B cell (primary cell): ENCODE measurements around the gene NCKIPSD. TPM values are rescaled to one million over a fixed set of nuclear protein-coding genes. Genes with fewer than 3 reads are reported as not detected.
A peak's percentile ranks its signal among the peaks of the same experiment; 100 is the strongest.

ENCODE experiments used
- ATAC-seq: fragments of 200-7000 bp; cut with Tn5 transposase; one replicate; pipeline ENCODE4 v1.10.0; 2021; ENCODE audit warnings: low read depth, mild to moderate bottlenecking, moderate number of reproducible peaks, moderate library complexity
- CTCF ChIA-PET: fragments of 350-600 bp; sonication (Branson Sonifier 250); formaldehyde crosslinking; loops from one replicate; lab custom pipeline; 2021; ENCODE audit warnings: antibody characterized with exemption, inconsistent platforms; lab: Charles Lee
- POLR2A ChIA-PET: fragments of 350-600 bp; sonication (Branson Sonifier 250); formaldehyde crosslinking; loops from one replicate; lab custom pipeline; 2021; ENCODE audit warnings: antibody characterized with exemption; lab: Charles Lee
- DNase-seq: peaks from one replicate; pipeline ENCODE4 v3.0.0; 2013
- H2AFZ ChIP-seq: 2 replicates; pipeline ENCODE4 v1.6.1; 2012; ENCODE audit warnings: mild to moderate bottlenecking, low read depth, low read length; ENCODE audit not compliant: insufficient read depth, poor library complexity, severe bottlenecking
- H3K27ac ChIP-seq, 2 donors: 1 replicate in 1 of 2; 2 replicates in 1 of 2; pipeline ENCODE4 v1.5.1; 2012 to 2013; ENCODE audit warnings: low read length in 2 of 2, mild to moderate bottlenecking in 2 of 2, moderate library complexity in 1 of 2
- H3K27me3 ChIP-seq, 4 experiments: fragments of 200-600 bp in 1 of 4; sonication (generic) in 1 of 4; replicated peaks in 1 of 4; 1 replicate in 2 of 4; 2 replicates in 2 of 4; pipeline versions ENCODE4 v1.6.1 to v1.7.0; 2013 to 2016; ENCODE audit warnings: low read length in 3 of 4, mild to moderate bottlenecking in 2 of 4, mixed read lengths in 1 of 4, moderate library complexity in 1 of 4; ENCODE audit not compliant: insufficient read depth in 4 of 4, control insufficient read depth in 3 of 4; ENCODE audit errors: control extremely low read depth in 1 of 4
- H3K36me3 ChIP-seq, 2 experiments: replicated peaks in 1 of 2; 1 replicate in 1 of 2; 2 replicates in 1 of 2; pipeline versions ENCODE4 v1.6.1 to v1.7.1; 2013; ENCODE audit warnings: low read length in 1 of 2; ENCODE audit not compliant: insufficient read depth in 2 of 2, control insufficient read depth in 1 of 2; ENCODE audit errors: control extremely low read depth in 1 of 2, extremely low read depth in 1 of 2
- H3K4me1 ChIP-seq, 2 donors: fragments of 200-600 bp in 1 of 2; sonication (generic) in 1 of 2; 1 replicate in 1 of 2; 2 replicates in 1 of 2; pipeline versions ENCODE4 v1.5.1 to v1.6.1; 2013 to 2017; ENCODE audit warnings: low read length in 2 of 2; ENCODE audit not compliant: control insufficient read depth in 2 of 2, insufficient read depth in 2 of 2
- H3K4me2 ChIP-seq: replicated peaks from 2 replicates; pipeline ENCODE3; 2012; ENCODE audit warnings: mild to moderate bottlenecking, low read depth, low read length; ENCODE audit not compliant: poor library complexity, severe bottlenecking
- H3K4me3 ChIP-seq, 5 experiments: fragments of 200-600 bp in 1 of 5; sonication (generic) in 1 of 5; 1 replicate in 3 of 5; 2 replicates in 2 of 5; pipeline versions ENCODE4 v1.5.1 to v1.7.0; 2011 to 2016; ENCODE audit warnings: low read length in 4 of 5, mild to moderate bottlenecking in 4 of 5, low read depth in 2 of 5, control low read depth in 1 of 5, moderate library complexity in 1 of 5; ENCODE audit not compliant: insufficient read depth in 1 of 5; ENCODE audit errors: control extremely low read depth in 1 of 5, extremely low read depth in 1 of 5
- H3K79me2 ChIP-seq: fragments of 200-600 bp; sonication (generic); one replicate; pipeline ENCODE4 v1.6.0; 2016; ENCODE audit warnings: low read length; ENCODE audit not compliant: control insufficient read depth, insufficient read depth
- H3K9ac ChIP-seq: fragments of 200-600 bp; sonication (generic); 2 replicates; pipeline ENCODE4 v1.6.1; 2017; ENCODE audit warnings: mild to moderate bottlenecking, low read length, moderate library complexity
- H3K9me3 ChIP-seq, 3 donors: one replicate each; pipeline versions ENCODE4 v1.6.1 to v1.7.1; 2013; ENCODE audit warnings: low read length in 2 of 3; ENCODE audit not compliant: control insufficient read depth in 2 of 3, insufficient read depth in 1 of 3; ENCODE audit errors: control extremely low read depth in 1 of 3
- H4K20me1 ChIP-seq: 2 replicates; pipeline ENCODE4 v1.6.0; 2012; ENCODE audit warnings: mild to moderate bottlenecking, low read length; ENCODE audit not compliant: insufficient read depth, control insufficient read depth, poor library complexity, severe bottlenecking
- H3K27ac Mint-ChIP-seq: one replicate; pipeline ENCODE4 v1.8.0; 2021; ENCODE audit warnings: mixed read lengths
- H3K27me3 Mint-ChIP-seq: one replicate; pipeline ENCODE4 v1.8.0; 2021; ENCODE audit warnings: mixed read lengths
- H3K4me1 Mint-ChIP-seq: one replicate; pipeline ENCODE4 v1.8.0; 2021; ENCODE audit warnings: mixed read lengths
- H3K4me3 Mint-ChIP-seq: one replicate; pipeline ENCODE4 v1.8.0; 2021; ENCODE audit warnings: mixed read lengths
- H3K9me3 Mint-ChIP-seq: one replicate; pipeline ENCODE4 v1.8.0; 2022; ENCODE audit warnings: mixed read lengths; ENCODE audit not compliant: insufficient read depth
- EZH2 ChIP-seq: IDR thresholded peaks from 2 replicates; pipeline ENCODE4 v1.6.1; 2012; ENCODE audit warnings: borderline replicate concordance, low read depth, mild to moderate bottlenecking, moderate library complexity, low read length; ENCODE audit not compliant: insufficient read depth, poor library complexity, severe bottlenecking
- WGBS: methylation state at CpG from one replicate; pipeline ENCODE4 v1.1.5; 2013; ENCODE audit warnings: missing lambda C conversion rate; ENCODE audit not compliant: insufficient coverage; 5-methylcytosine and 5-hydroxymethylcytosine counted together
- intact Hi-C: fragments of 100-400 bp; cut with micrococcal nuclease; formaldehyde crosslinking; loops from one replicate; pipeline ENCODE4 v1.10.0; 2022
- polyA plus RNA-seq: library from polyadenylated mRNA; depleted of rRNA; stranded (reverse); fragments of >200 nt; gene quantifications from 2 replicates; pipeline ENCODE4 v1.2.3, GENCODE V29; 2012
- total RNA-seq, 2 donors: library from RNA; stranded (reverse); fragments of 120-200 nt in 1 of 2; gene quantifications; 1 replicate in 1 of 2; 2 replicates in 1 of 2; pipeline versions ENCODE4 v1.2.3 to v1.2.4, GENCODE V29; 2013 to 2022
- TF ChIP-seq, protein P1 (sequence below): fragments of 200-600 bp; IDR thresholded peaks from one replicate; pipeline ENCODE4 v1.8.0; 2022; ENCODE audit warnings: antibody characterized with exemption, mild to moderate bottlenecking

The NCKIPSD gene
- total and polyA plus RNA-seq, 2 donors (not counting 1 experiment from before 2014, with no cell fraction given), result 19.1 to 24.6 TPM

DNA sequence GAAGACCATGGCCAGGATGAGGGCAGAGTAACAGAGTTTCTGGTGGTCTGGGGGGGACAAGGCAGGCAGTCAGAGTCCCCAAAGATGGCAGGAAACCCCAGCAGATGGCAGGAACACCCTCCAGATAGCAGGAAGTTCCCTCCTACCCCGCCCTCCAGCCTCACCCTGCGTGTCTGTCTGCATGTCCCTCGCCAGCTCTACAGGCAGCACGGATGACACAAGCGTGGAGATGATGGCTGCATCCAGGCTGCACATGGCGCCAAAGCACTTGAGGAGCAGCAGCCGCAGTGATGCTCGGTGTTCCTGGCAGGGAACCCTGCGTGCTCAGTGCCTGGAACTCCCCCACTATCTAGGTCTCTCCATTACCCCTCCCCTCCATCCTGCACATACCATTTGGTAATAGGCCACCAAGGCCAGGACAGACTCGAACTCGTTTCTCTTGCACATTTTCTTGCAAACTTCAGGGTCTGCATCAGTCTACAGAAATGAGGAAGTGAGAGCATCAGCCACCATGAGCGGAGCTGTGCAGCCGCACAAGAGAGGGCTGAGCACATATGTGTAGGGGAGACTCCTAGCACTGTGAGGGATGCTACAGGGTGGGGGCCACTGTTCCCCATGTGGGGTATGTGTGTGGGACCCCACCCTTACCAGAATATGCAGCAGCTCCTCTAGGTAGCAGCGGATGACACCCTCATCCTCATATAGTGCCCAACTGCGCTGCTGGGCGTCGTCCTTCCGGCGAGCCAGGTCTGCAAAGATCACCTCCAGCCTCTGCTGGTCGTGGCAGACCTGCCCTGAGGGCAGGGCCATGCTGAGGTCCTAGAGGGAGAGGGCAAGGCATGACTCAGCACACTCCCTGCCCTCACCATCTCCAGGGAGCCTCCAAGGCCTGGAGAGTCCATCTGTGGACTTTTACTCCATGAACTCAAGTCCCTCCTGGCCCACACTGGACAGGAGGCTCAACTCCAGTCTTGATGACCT, 6.0 kb downstream of the NCKIPSD start:
- no peaks in the 10 kb centered on the region for H3K27me3 Mint-ChIP-seq
- TF ChIP-seq, protein P1, sequence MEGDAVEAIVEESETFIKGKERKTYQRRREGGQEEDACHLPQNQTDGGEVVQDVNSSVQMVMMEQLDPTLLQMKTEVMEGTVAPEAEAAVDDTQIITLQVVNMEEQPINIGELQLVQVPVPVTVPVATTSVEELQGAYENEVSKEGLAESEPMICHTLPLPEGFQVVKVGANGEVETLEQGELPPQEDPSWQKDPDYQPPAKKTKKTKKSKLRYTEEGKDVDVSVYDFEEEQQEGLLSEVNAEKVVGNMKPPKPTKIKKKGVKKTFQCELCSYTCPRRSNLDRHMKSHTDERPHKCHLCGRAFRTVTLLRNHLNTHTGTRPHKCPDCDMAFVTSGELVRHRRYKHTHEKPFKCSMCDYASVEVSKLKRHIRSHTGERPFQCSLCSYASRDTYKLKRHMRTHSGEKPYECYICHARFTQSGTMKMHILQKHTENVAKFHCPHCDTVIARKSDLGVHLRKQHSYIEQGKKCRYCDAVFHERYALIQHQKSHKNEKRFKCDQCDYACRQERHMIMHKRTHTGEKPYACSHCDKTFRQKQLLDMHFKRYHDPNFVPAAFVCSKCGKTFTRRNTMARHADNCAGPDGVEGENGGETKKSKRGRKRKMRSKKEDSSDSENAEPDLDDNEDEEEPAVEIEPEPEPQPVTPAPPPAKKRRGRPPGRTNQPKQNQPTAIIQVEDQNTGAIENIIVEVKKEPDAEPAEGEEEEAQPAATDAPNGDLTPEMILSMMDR, result no peak
- TF ChIP-seq EZH2, result no peak
- H3K4me3 Mint-ChIP-seq, result no peak overlapping the region
- H3K27ac ChIP-seq, result no peak overlapping the region
- CTCF ChIA-PET, result no interaction called here
- H3K27me3 ChIP-seq, result no peaks in the 10 kb centered on the region
- peak; percentile 91 for ATAC-seq
- no peaks in the 10 kb centered on the region for H3K9me3 Mint-ChIP-seq
- peak; percentile 67 for DNase-seq
- peak overlapping the region; percentile 58 for H3K4me2 ChIP-seq
- no peaks in the 10 kb centered on the region for H4K20me1 ChIP-seq
- 69% methylated on average over 20 of the region's 20 CpGs for WGBS
- no peaks in the 10 kb centered on the region for H3K79me2 ChIP-seq
- POLR2A ChIA-PET, result no interaction called here
- intact Hi-C loops, result loop anchor here (10.0 kb wide), 1 partner anchor 215 kb away; a partner anchor contains a TSS
- H3K4me3 ChIP-seq, result peak overlapping the region in 1 of 5 experiments; percentile 7
- peaks cover 0 to 11% of the 10 kb centered on the region in 2 experiments for H3K36me3 ChIP-seq
- H2AFZ ChIP-seq, result no peak overlapping the region
- peaks cover 28% of the 10 kb centered on the region for H3K4me1 Mint-ChIP-seq
- H3K9me3 ChIP-seq, result no peaks in the 10 kb centered on the region
- peaks cover 18 to 29% of the 10 kb centered on the region in 2 donors for H3K4me1 ChIP-seq
- H3K9ac ChIP-seq, result no peak overlapping the region
- no peak overlapping the region for H3K27ac Mint-ChIP-seq
